Measurements from ENCODE around the gene PROC.

- no peak for TF ChIP-seq TAF1 (IDR thresholded peaks at IDR 0.05; ENCODE audit: low read depth, low read length)
- no peak for TF ChIP-seq POLR2AphosphoS5 (IDR thresholded peaks at IDR 0.05; ENCODE audit: low read depth, low read length)
Measured at GRCh38 chr2:127410871-127411652, 7.2 kb upstream of the PROC start.
